CD14-positive monocyte (primary cell): ENCODE data around the gene SCAMP4. TPM values are rescaled to one million over a fixed set of nuclear protein-coding genes. Genes with fewer than 3 reads are reported as not detected.
"Not testable (repeated sequence)": the region's sequence is repeated elsewhere in the genome, so short reads cannot be mapped to it uniquely, and the experiment has no call there.

ENCODE experiments used
- DNase-seq, 3 donors: peaks; one replicate each; pipeline ENCODE4 v3.0.0-alpha.2; 2011 to 2022
- H2AFZ ChIP-seq: 2 replicates; pipeline ENCODE4 v1.6.0; 2012; ENCODE audit warnings: mild to moderate bottlenecking, low read depth, low read length, inconsistent platforms; ENCODE audit not compliant: insufficient read depth, poor library complexity, severe bottlenecking
- H3K27ac ChIP-seq, 2 donors: 1 replicate in 1 of 2; 2 replicates in 1 of 2; pipeline ENCODE4 v1.5.1; 2012 to 2013; ENCODE audit warnings: low read length in 2 of 2, control low read depth in 1 of 2, inconsistent platforms in 1 of 2, low read depth in 1 of 2, mild to moderate bottlenecking in 1 of 2
- H3K27me3 ChIP-seq, 2 donors: one replicate each; pipeline versions ENCODE4 v1.6.0 to v1.6.1; 2011 to 2013; ENCODE audit warnings: low read length in 2 of 2; ENCODE audit not compliant: control insufficient read depth in 2 of 2, insufficient read depth in 2 of 2
- H3K36me3 ChIP-seq, 2 donors: replicated peaks in 1 of 2; 1 replicate in 1 of 2; 2 replicates in 1 of 2; pipeline versions ENCODE4 v1.5.1 to v1.6.1; 2012 to 2013; ENCODE audit warnings: low read length in 2 of 2, control low read depth in 1 of 2, inconsistent platforms in 1 of 2, mild to moderate bottlenecking in 1 of 2; ENCODE audit not compliant: insufficient read depth in 2 of 2, control insufficient read depth in 1 of 2
- H3K4me1 ChIP-seq, 2 donors: 1 replicate in 1 of 2; 2 replicates in 1 of 2; pipeline versions ENCODE4 v1.5.1 to v1.6.1; 2012 to 2013; ENCODE audit warnings: low read length in 2 of 2, control low read depth in 1 of 2, inconsistent platforms in 1 of 2, mild to moderate bottlenecking in 1 of 2, moderate library complexity in 1 of 2; ENCODE audit not compliant: insufficient read depth in 2 of 2, control insufficient read depth in 1 of 2
- H3K4me2 ChIP-seq: replicated peaks from 2 replicates; pipeline ENCODE3; 2012; ENCODE audit warnings: low read length, moderate library complexity, mild to moderate bottlenecking; ENCODE audit not compliant: poor library complexity, severe bottlenecking; ENCODE audit errors: extremely low read depth
- H3K4me3 ChIP-seq, 3 experiments: fragments of 200-600 bp in 1 of 3; sonication (generic) in 1 of 3; replicated peaks in 1 of 3; 1 replicate in 2 of 3; 2 replicates in 1 of 3; pipeline ENCODE4 v1.5.1; 2011 to 2013; ENCODE audit warnings: low read length in 3 of 3, mild to moderate bottlenecking in 3 of 3, control low read depth in 2 of 3, low read depth in 2 of 3, inconsistent platforms in 1 of 3, moderate library complexity in 1 of 3
- H3K79me2 ChIP-seq: 2 replicates; pipeline ENCODE4 v1.6.0; 2012; ENCODE audit warnings: mild to moderate bottlenecking, control low read depth, inconsistent platforms, low read length, moderate library complexity; ENCODE audit not compliant: insufficient read depth
- H3K9ac ChIP-seq: 2 replicates; pipeline ENCODE4 v1.6.0; 2017; ENCODE audit warnings: low read length, mild to moderate bottlenecking; ENCODE audit not compliant: insufficient read depth, poor library complexity, severe bottlenecking
- H3K9me3 ChIP-seq, 2 donors: replicated peaks in 1 of 2; 1 replicate in 1 of 2; 2 replicates in 1 of 2; pipeline versions ENCODE4 v1.5.1 to v1.6.1; 2012 to 2013; ENCODE audit warnings: low read length in 2 of 2, control low read depth in 1 of 2; ENCODE audit not compliant: control insufficient read depth in 1 of 2, insufficient read depth in 1 of 2
- H4K20me1 ChIP-seq: 2 replicates; pipeline ENCODE4 v1.6.0; 2012; ENCODE audit warnings: mild to moderate bottlenecking, low read length, control low read depth, moderate library complexity; ENCODE audit not compliant: insufficient read depth
- H3K27ac Mint-ChIP-seq, 7 donors: one replicate each; pipeline ENCODE4 v1.8.0; 2020; ENCODE audit warnings: mild to moderate bottlenecking in 7 of 7, mixed read lengths in 7 of 7, moderate library complexity in 6 of 7, inconsistent platforms in 2 of 7
- H3K27me3 Mint-ChIP-seq, 3 donors: one replicate each; pipeline ENCODE4 v1.8.0; 2021 to 2022; ENCODE audit warnings: low read depth in 3 of 3, mild to moderate bottlenecking in 3 of 3, mixed read lengths in 3 of 3, moderate library complexity in 3 of 3, inconsistent platforms in 1 of 3
- H3K36me3 Mint-ChIP-seq, 2 donors: one replicate each; pipeline ENCODE4 v1.8.0; 2020; ENCODE audit warnings: mixed read lengths in 2 of 2, inconsistent platforms in 1 of 2, mild to moderate bottlenecking in 1 of 2
- H3K4me1 Mint-ChIP-seq: one replicate; pipeline ENCODE4 v1.8.0; 2020; ENCODE audit warnings: mild to moderate bottlenecking, mixed read lengths
- H3K4me3 Mint-ChIP-seq, 2 donors: one replicate each; pipeline ENCODE4 v1.8.0; 2020; ENCODE audit warnings: mild to moderate bottlenecking in 2 of 2, mixed read lengths in 2 of 2, moderate library complexity in 1 of 2
- H3K9me3 Mint-ChIP-seq, 7 donors: one replicate each; pipeline ENCODE4 v1.8.0; 2020 to 2022; ENCODE audit warnings: mixed read lengths in 7 of 7, mild to moderate bottlenecking in 6 of 7, moderate library complexity in 6 of 7, inconsistent platforms in 2 of 7
- WGBS: methylation state at CpG from one replicate; pipeline ENCODE4 v1.1.5; 2013; ENCODE audit warnings: missing lambda C conversion rate; ENCODE audit not compliant: insufficient coverage; 5-methylcytosine and 5-hydroxymethylcytosine counted together
- intact Hi-C, 2 donors: fragments of 100-400 bp; cut with micrococcal nuclease; formaldehyde crosslinking; loops; one replicate each; pipeline versions ENCODE4 v1.15.0 to v1.15.1; 2023
- polyA plus RNA-seq, 3 donors: library from polyadenylated mRNA; depleted of rRNA in 1 of 3; unstranded in 2 of 3; stranded (reverse) in 1 of 3; fragments of 300-500 nt in 2 of 3; fragments of >200 nt in 1 of 3; fragmentation: Illumina TruSeq in 2 of 3; gene quantifications; 1 replicate in 2 of 3; 2 replicates in 1 of 3; pipeline ENCODE4 v1.2.3, GENCODE V29; 2012 to 2021
- TF ChIP-seq, protein P1 (sequence below): fragments of 200-600 bp; IDR thresholded peaks from one replicate; pipeline ENCODE4 v1.8.0; 2022; ENCODE audit warnings: antibody characterized with exemption, mild to moderate bottlenecking

The SCAMP4 gene
- polyA plus RNA-seq, 3 donors = 11.9 to 39.4 (median 15.4) TPM

DNA sequence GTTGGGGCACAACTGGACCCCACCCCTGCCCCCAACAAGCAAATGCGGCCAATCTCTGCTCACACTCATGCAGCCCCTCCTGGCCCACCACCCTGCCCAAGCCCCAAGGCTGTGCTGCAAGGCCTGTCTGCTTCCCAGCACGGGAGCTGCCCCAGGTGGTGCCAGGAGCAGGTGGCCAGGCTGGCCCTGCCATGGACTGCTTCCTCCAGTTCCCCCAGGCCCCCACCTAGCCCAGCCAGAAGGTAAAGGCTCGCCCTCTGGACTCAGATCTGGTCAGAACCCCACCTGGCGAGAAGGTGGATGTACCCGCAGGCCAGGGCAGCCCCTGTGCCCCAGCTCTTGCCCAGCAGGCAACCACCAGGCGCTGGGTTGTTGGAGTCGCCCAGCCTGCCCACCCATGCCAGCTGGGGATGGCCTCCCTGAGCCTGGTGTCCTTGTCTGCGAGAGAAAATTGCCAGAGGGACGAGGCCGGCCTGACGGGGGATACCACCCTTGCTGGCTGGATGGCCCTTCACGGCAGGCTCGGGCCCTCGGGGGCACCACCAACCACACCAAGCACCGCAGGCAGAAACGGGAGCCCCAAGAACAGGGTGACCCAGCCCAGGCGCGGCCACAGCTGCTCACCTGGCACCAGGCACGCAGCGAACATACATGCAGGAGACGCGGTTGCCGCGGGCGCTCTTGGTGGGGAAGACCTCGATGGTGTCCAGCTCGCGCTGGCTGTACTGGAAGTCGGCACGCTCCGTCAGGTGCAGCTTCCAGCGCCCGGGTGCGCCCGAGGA lies 24.4 kb upstream of the SCAMP4 start:
- WGBS = 99% methylated on average over 15 of the region's 35 CpGs
- Histone ChIP-seq H3K4me2 (no peak overlapping the region), H3K27ac (no peak overlapping the region), H3K4me3 (no peak overlapping the region), H3K36me3 (peaks cover 11 to 18% of the 10 kb centered on the region in 2 donors), H3K27me3 (no peaks in the 10 kb centered on the region), H3K4me1 (peaks cover 36 to 40% of the 10 kb centered on the region in 2 donors), H2AFZ (no peak overlapping the region), H3K79me2 (peaks cover 46% of the 10 kb centered on the region), H3K9me3 (no peaks in the 10 kb centered on the region), H3K9ac (no peak overlapping the region), H4K20me1 (peaks cover 42% of the 10 kb centered on the region)
- Mint-ChIP-seq H3K4me1 (peaks cover 31% of the 10 kb centered on the region), H3K36me3 (peaks cover 16 to 28% of the 10 kb centered on the region in 2 donors), H3K27me3 (peaks cover 0 to 2% (median 0%) of the 10 kb centered on the region in 3 donors), H3K27ac (peak overlapping the region in 1 of 7 donors; percentile 54), H3K4me3 (no peak overlapping the region), H3K9me3 (peaks cover 0 to 1% (median 0%) of the 10 kb centered on the region in 7 donors)
- intact Hi-C loops = no loop called here
- DNase-seq = no peak
- TF ChIP-seq, protein P1, sequence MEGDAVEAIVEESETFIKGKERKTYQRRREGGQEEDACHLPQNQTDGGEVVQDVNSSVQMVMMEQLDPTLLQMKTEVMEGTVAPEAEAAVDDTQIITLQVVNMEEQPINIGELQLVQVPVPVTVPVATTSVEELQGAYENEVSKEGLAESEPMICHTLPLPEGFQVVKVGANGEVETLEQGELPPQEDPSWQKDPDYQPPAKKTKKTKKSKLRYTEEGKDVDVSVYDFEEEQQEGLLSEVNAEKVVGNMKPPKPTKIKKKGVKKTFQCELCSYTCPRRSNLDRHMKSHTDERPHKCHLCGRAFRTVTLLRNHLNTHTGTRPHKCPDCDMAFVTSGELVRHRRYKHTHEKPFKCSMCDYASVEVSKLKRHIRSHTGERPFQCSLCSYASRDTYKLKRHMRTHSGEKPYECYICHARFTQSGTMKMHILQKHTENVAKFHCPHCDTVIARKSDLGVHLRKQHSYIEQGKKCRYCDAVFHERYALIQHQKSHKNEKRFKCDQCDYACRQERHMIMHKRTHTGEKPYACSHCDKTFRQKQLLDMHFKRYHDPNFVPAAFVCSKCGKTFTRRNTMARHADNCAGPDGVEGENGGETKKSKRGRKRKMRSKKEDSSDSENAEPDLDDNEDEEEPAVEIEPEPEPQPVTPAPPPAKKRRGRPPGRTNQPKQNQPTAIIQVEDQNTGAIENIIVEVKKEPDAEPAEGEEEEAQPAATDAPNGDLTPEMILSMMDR = no peak

DNA sequence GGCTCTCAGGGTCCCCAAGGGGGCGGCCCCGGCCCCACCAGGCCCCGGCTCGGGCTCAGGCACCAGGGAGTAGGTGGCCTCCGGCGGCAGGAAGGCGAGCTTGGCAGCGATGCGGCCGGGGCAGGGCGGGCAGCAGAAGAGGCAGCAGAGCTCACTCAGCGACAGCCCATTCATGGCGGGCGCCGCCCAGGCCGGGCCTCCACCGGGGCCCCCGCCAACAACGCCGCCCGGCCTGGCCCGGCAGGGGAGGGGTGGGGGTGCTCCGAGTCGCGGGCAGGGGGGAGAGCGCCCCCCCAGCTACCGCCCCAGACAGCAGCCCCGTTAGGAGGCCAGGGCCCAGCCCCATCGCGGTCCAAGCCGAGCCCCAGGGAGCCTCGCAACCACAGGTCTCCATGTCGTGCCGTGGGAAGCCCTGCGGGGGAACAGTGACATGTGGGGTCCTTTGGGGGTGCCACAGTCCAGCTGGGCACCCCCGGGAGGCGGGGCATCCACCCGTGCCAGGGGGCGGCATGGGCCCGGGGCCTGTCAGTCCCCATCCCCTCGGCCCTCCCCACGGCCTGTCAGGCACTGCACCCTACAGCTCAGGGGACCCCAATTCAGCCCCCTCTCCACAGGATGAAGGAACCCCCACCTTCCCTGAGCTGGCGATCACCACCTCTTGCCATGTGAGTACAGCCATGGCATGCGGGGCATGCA lies 23.7 kb upstream of the SCAMP4 start:
- peaks cover 33 to 37% of the 10 kb centered on the region in 2 donors for H3K4me1 ChIP-seq
- H3K4me2 ChIP-seq = not testable (repeated sequence)

More for the DNA sequence above, 23.7 kb upstream of the SCAMP4 start:
- peaks cover 42% of the 10 kb centered on the region for H4K20me1 ChIP-seq
- H3K9me3 ChIP-seq, H3K27me3 Mint-ChIP-seq, H2AFZ ChIP-seq, H3K27ac ChIP-seq, H3K4me3 Mint-ChIP-seq, DNase-seq, H3K9ac ChIP-seq, H3K4me3 ChIP-seq, intact Hi-C loops, H3K27ac Mint-ChIP-seq, H3K9me3 Mint-ChIP-seq, H3K27me3 ChIP-seq: not testable (repeated sequence)
- Mint-ChIP-seq H3K4me1 (peaks cover 27% of the 10 kb centered on the region), H3K36me3 (peaks cover 16 to 28% of the 10 kb centered on the region in 2 donors)
- H3K36me3 ChIP-seq = peaks cover 11 to 18% of the 10 kb centered on the region in 2 donors
- WGBS = 94% methylated on average over 14 of the region's 44 CpGs
- H3K79me2 ChIP-seq = peaks cover 45% of the 10 kb centered on the region
